NCI-H748 treated with DMSO at 0.1 percent for 48 hours (cell line): ENCODE results near the gene DNPEP.
"Not testable (repeated sequence)": the region's sequence is repeated elsewhere in the genome, so short reads cannot be mapped to it uniquely, and the experiment has no call there.

Experiments used
- DNase-seq: peaks from one replicate; lab custom pipeline; 2025; lab: John Stamatoyannopoulos, UW

DNPEP gene

GRCh38 chr2:219401606-219402005 lies 13.9 kb upstream of the DNPEP start:
- no peak for DNase-seq

DNA sequence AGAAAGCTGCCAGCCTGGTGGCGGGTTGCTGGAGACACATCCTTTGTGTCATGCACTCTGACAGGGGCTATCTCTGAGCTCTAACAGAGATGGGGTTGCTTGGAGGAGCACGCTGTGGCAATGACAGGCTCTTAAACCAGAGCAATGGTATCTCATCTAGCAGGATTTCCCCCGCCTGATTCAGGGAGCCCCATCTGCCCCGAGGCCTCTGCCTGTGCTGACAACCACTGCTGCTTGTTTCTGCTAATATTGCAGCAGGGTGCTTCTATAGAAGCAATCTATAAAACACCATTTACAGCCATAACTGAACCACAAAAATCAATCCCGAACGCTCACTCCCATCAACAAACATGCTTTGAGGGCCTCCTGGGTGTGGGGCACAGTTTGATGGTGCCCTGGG lies 12.8 kb upstream of the DNPEP start:
- DNase-seq = no peak

DNA sequence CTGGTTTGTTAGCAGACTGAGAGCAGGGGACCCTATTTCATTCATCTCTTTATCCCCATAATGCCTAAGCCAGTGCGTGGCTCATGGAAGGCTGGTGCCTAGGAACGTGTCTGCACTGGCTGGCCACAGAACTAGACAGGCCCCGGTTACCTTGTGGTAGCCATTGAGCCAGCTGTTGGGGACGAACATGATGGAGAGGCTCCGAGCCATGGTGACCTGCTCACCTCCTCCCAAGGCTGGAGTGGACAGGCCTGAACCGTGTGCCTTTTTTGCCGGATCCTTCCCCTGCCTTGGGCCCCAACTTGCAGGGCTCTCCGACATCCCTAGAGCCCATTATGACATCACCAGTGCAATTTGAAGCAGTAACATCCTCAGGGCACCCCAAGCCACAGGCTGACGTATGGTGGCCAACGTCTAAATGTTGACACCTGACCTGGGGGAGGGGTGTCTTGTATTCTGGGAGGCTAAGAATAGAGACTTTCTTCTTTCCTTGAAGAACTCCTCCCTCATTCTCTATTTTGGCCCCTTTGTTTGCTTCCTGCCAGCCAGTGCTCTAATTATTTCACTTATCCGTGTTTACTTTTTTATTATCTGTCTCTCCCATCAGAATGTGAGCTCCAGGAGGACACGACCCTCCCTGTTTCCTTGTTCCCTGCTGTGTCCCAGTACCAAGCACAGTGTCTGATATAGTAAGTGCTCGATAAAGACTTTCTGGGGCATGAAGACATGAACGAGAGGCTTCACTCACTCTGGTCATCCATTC lies 12.2 kb upstream of the DNPEP start:
- no peak for DNase-seq

DNA sequence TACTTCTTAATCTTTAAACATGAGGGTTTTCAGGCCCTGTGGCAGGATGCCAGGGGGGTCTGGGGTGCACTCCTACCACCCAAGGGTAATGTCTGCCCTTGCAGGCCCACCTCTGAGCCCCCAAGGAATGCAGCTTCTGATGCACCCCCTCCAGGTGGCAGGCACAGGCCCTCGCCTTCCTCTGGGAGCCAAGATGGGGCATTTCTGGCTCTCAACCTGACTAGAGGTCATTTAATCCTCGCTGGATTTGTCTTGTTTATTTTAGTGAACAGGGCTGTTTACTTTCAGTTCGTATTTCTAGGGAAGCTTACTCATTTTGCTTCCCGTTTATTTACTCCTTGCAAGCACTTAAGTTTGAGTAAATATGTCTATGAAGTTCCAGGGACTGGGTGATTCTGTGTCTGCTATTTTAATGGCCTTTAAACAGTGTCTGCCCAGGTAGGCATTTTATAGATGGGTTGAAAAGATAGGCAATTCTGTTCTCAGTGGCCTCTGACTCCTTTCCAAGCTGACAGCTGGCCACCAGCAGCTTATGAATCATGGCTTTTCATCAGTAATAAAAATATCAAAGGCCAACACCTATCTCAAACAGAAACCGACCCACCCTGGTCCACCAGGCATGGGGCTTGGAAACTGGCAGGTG lies 11.1 kb upstream of the DNPEP start:
- peak; percentile 58 for DNase-seq

- no peak for DNase-seq
Observed at GRCh38 chr2:219396863-219397457, 9.2 kb upstream of the DNPEP start.

GRCh38 chr2:219395609-219396008 lies 7.9 kb upstream of the DNPEP start:
- no peak for DNase-seq

GRCh38 chr2:219395056-219395455 lies 7.3 kb upstream of the DNPEP start:
- not testable (repeated sequence) for DNase-seq

- DNase-seq = no peak
Observed at GRCh38 chr2:219392754-219393153, 5.0 kb upstream of the DNPEP start.

GRCh38 chr2:219388907-219389156 lies 1.1 kb upstream of the DNPEP start:
- no peak for DNase-seq

GRCh38 chr2:219388121-219388906 lies 602 bp upstream of the DNPEP start:
- DNase-seq = peak; percentile 88

GRCh38 chr2:219386532-219387280 lies 1.0 kb downstream of the DNPEP start:
- no peak for DNase-seq

DNA sequence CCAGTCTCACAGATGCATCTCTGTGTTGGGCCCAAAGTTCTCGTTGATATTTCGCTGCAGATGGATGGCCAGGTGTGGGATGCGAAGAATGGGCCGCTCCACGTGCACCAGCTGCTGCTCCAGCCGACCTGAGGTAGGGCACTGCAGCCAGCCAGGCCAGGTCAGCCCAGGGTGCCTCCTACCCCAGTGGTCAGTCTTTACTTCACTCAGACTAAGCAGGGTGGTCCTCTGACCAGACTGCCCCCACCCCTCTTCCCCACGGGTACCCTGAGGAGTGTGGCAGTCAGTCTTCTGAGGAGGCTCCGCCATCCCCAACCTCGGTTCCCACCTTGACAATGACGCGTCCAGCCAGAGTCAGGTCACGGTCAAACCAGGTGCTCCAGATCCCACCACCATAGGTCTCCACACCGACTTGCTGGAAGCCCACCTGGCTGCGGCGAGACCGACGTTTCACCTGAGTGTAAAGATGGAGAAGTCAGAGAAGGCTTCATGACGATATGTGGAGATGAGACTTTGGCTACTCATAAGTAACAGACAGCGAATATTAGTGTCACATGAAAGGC lies 1.7 kb downstream of the DNPEP start:
- no peak for DNase-seq

DNA sequence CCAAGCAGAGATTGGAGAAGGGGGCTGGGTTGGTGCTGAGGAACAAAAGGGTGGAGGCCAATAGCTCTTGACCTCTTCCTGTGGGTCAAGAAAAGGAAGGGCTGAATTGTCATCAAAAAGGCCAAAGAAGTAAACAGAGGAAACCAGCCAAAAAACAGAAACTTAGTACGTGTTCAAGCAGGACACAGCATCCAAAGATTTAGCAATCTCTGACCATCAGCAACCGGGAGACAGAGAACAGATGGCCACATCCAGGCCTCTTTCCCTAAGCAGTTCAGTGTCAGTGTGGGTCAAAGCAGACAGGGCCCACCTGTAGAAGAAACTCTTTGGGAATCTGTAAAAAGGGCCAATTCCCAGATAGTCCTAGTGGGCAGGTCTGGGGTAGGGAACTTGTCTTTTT lies 2.9 kb downstream of the DNPEP start:
- no peak for DNase-seq

- no peak for DNase-seq
Observed at GRCh38 chr2:219384083-219384713, 3.5 kb downstream of the DNPEP start.

DNA sequence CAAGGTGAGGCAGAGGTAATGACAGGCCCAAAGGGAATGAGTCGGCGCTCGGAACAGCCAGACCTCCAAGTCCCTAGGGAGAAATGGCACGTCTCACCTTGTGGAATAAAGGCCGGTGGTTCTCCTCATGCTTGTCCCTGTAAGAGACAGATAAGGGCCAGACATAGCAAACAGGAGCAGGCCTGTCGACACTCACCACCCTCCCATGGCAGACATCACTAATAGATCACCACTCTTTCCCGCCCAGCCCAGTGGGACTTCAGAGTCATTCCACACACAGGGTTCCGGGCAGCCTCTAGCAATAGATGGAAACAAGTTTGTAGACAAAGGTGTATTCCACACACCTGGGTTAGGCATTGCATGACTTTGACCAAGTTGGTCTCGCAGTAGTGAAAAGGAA lies 6.3 kb downstream of the DNPEP start:
- no peak for DNase-seq

- DNase-seq = no peak
Observed at GRCh38 chr2:219380926-219381325, 6.8 kb downstream of the DNPEP start.

DNA sequence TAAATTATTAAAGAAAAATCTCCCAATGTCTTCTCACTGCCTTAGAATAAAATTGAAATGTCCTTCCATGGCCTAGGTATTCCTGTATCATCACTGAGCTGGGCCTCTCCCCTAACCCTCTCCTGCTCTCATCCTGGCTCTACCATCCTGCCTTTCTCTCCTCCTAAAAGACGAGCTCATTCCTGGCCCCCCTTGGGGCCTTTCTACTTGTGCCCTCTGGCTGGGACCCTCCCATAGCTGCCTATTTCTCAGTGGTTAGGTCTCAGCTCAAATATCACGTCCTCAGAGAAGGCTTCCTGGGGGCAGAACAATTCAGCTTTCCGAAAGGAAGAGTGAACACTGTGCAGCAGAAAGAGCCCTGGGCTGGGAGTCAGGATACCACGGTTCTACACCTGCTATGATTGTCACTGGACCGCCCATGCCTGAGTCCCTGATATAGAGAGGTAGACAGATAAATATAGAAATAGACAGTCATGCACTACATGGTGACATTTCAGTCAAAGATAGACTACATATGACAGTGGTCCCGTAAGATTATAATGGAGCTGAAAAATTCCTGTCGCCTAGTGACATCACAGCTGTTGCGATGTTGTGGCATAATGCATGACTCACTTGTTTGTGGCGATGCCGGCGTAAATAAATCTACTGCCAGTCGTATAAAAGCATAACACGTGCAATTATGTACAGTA lies 9.4 kb downstream of the DNPEP start:
- DNase-seq = no peak

GRCh38 chr2:219369447-219369861 lies 18.3 kb downstream of the DNPEP start:
- DNase-seq = no peak

- DNase-seq = no peak
Observed at GRCh38 chr2:219368690-219369191, 19.0 kb downstream of the DNPEP start.

DNA sequence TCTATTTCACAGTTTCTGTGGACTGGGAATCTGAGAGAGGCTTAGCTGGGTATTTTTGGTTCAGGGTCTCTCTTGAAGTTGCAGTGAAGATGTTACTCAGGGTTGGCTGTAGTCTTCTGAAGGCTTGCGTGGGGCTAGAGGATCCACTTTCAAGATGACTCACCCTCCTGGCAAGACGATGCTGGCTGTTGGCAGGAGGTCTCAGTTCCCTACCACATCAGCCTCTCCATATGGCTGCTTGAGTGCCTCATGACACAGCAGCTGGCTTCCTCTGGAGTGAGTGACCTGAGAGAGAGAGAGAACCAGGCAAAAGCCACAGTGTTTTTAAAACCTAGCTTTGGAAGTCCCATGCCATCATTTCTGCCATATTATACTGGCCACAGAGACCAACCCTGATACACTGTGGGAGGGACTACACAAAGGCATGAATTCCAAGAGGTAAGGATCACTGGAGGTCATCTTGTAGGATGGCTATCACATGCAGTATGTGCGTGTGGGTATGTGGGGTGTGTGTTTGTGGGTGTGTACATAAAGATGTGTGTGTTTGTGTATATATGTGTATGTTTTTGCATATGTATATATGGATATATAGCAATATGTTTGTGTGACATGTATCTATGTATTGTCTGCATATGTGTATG lies 25.1 kb downstream of the DNPEP start:
- DNase-seq = no peak
